ENCODE results near the gene TMEM120B.

TMEM120B gene

DNA sequence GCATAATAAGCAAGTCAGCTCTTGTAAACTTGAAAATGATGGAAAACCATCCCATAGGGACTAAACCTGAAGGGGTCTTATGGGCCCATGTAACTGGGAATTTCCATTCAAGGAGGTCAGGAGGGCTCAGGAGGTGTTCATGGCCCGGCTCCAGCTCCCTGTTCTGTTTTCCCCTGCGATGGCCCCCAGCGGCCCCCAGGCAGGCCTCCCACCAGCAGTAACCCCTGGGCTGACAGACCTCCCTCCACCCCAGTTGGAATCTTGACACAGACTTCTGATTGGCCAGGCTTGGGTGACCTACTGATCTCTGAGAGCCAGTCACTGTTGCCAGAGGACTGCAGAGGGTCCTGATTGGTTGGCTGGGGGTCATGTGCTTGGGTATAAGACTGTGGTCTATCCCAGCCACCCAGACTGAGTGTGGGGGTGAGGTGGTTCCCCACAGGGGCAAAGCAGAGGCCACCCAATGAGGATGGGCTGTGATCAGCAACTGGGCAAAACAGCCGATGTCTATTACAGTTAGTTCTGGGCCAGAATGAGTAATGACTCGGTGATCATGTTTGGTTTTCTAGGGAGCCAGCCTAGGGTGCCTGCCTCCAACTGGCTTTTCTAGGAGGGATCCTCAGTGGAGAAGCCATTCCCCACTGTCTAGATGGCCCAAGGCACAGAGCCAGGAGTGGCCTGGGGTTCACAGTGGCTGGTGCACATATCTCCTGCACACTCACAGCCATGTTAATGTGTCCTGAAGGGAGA is 53.9 kb downstream of the TMEM120B start:
- Histone ChIP-seq H3K9me3 (ENCODE audit: control insufficient read depth in 1 of 2, low read length in 2 of 2) (no peaks in the 10 kb centered on the region), H3K27ac (ENCODE audit: low read length) (no peak overlapping the region), H3K27me3 (ENCODE audit: low read depth, low read length) (no peaks in the 10 kb centered on the region), H3K4me1 (ENCODE audit: control insufficient read depth in 1 of 2, insufficient read depth in 2 of 2, low read length in 2 of 2) (peaks cover 5 to 44% of the 10 kb centered on the region in 2 donors), H3K4me3 (ENCODE audit: low read depth in 1 of 2, low read length in 2 of 2) (no peak overlapping the region), H3K36me3 (ENCODE audit: control insufficient read depth in 1 of 2, insufficient read depth in 2 of 2, low read length in 2 of 2) (no peaks in the 10 kb centered on the region)

GRCh38 chr12:121767525-121768016 is 55.0 kb downstream of the TMEM120B start:
- Histone ChIP-seq H3K9me3 (ENCODE audit: control insufficient read depth in 1 of 2, low read length in 2 of 2) (no peaks in the 10 kb centered on the region), H3K4me1 (ENCODE audit: control insufficient read depth in 1 of 2, insufficient read depth in 2 of 2, low read length in 2 of 2) (peaks cover 5 to 40% of the 10 kb centered on the region in 2 donors), H3K27ac (ENCODE audit: low read length) (no peak overlapping the region), H3K36me3 (ENCODE audit: control insufficient read depth in 1 of 2, insufficient read depth in 2 of 2, low read length in 2 of 2) (no peaks in the 10 kb centered on the region), H3K4me3 (ENCODE audit: low read depth in 1 of 2, low read length in 2 of 2) (no peak overlapping the region), H3K27me3 (ENCODE audit: low read depth, low read length) (no peaks in the 10 kb centered on the region)

DNA sequence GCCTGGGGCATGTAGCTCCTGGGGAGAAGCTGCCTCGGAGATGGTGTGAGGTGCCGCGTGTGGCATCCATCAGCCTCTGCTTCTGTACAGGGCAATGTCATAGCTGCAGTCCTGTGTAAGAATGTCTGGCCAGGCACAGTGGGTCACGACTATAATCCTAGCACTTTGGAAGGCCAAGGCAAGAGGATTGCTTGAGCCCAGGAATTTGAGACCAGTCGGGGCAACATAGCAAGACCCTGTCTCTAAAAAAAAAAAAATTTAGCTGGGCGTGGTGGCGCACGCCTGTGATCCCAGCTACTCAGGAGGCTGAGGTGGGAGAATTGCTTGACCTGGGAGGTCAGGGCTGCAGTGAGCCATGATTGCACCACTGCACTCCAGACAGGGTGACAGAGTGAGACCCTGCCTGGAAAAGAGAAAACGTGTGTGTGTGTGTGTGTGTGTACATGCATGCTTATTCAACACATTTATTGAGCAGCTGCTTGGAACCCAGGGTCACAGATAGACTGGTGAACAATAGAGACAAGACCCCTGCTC is 56.8 kb downstream of the TMEM120B start:
- H3K9me3 ChIP-seq (ENCODE audit: control insufficient read depth in 1 of 2, low read length in 2 of 2): no peaks in the 10 kb centered on the region
- H3K27me3 ChIP-seq (ENCODE audit: low read depth, low read length): no peaks in the 10 kb centered on the region
- H3K4me1 ChIP-seq (ENCODE audit: control insufficient read depth in 1 of 2, insufficient read depth in 2 of 2, low read length in 2 of 2): peaks cover 5 to 48% of the 10 kb centered on the region in 2 donors
- H3K36me3 ChIP-seq (ENCODE audit: control insufficient read depth in 1 of 2, insufficient read depth in 2 of 2, low read length in 2 of 2): no peaks in the 10 kb centered on the region
- no peak overlapping the region for H3K4me3 ChIP-seq (ENCODE audit: low read depth in 1 of 2, low read length in 2 of 2)
- H3K27ac ChIP-seq (ENCODE audit: low read length): no peak overlapping the region

DNA sequence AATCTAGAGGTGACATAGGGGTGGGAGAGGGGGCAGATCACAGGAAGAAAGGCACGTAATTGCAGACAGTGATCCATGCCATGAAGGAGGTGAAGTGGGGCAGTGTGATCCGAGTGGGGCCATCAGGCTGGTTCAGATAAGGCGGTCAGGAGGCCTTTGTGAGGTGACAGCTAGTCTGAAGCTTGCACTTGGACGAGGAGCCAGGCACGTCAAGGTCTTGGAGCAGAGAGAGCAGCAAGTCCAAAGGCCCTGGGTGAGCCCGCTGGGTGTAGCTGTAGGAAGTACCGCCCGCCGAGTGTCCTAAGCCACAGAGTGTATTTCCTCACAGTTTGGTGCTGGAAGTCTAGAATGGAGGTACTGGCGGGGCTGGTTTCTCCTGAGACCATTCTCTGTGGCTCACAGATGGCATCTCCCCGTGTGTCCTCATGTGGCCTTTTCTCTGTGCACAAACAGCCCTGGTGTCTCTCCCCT is 57.3 kb downstream of the TMEM120B start:
- no peaks in the 10 kb centered on the region for H3K9me3 ChIP-seq (ENCODE audit: control insufficient read depth in 1 of 2, low read length in 2 of 2)
- H3K27me3 ChIP-seq (ENCODE audit: low read depth, low read length): no peaks in the 10 kb centered on the region
- H3K36me3 ChIP-seq (ENCODE audit: control insufficient read depth in 1 of 2, insufficient read depth in 2 of 2, low read length in 2 of 2): no peaks in the 10 kb centered on the region
- no peak overlapping the region for H3K4me3 ChIP-seq (ENCODE audit: low read depth in 1 of 2, low read length in 2 of 2)
- peaks cover 5 to 48% of the 10 kb centered on the region in 2 donors for H3K4me1 ChIP-seq (ENCODE audit: control insufficient read depth in 1 of 2, insufficient read depth in 2 of 2, low read length in 2 of 2)
- no peak overlapping the region for H3K27ac ChIP-seq (ENCODE audit: low read length)

GRCh38 chr12:121770388-121770787 is 57.8 kb downstream of the TMEM120B start:
- Histone ChIP-seq H3K4me1 (ENCODE audit: control insufficient read depth in 1 of 2, insufficient read depth in 2 of 2, low read length in 2 of 2) (peaks cover 5 to 48% of the 10 kb centered on the region in 2 donors), H3K36me3 (ENCODE audit: control insufficient read depth in 1 of 2, insufficient read depth in 2 of 2, low read length in 2 of 2) (no peaks in the 10 kb centered on the region), H3K4me3 (ENCODE audit: low read depth in 1 of 2, low read length in 2 of 2) (no peak overlapping the region), H3K27me3 (ENCODE audit: low read depth, low read length) (no peaks in the 10 kb centered on the region), H3K9me3 (ENCODE audit: control insufficient read depth in 1 of 2, low read length in 2 of 2) (no peaks in the 10 kb centered on the region), H3K27ac (ENCODE audit: low read length) (no peak overlapping the region)

DNA sequence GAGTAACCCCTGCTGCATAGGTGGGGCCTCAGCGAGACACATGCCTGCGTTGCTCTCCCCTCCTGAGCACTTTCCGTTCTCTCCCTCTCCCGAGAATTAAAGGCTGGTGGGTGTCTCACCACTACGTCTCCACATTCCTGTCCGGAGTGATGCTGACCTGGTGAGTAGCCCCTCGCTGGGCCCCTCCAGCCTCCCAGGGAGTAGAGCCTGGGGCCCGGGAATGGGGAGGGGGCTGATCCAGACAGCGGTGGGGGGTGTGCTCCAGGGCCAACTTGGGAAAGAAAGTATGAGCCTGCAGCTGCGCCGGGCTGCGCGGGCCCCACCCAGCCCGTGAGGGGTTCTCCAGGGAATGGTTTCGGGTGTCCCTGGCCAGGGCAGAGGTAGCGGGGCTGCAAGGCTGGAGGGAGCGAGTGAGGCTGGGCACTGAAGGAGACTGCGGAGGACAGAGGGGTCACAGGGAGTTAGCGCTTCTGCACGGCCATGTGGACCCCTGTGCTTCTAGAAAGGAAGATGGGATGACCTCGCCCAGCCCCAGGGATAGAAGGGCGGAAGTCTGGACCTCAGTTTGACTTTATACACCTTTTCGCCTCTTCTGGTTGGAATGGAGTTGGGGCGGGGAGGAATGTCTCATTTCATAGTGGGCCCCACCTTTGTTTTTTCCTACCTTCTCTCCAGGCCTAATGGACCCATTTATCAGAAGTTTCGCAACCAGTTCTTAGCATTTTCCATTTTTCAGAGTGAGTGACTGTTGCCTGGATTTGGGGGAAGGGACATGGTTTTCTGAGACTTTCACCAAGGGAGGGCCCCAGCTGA is 58.5 kb downstream of the TMEM120B start:
- no peak overlapping the region for H3K4me3 ChIP-seq (ENCODE audit: low read depth in 1 of 2, low read length in 2 of 2)
- no peak overlapping the region for H3K27ac ChIP-seq (ENCODE audit: low read length)
- H3K9me3 ChIP-seq (ENCODE audit: control insufficient read depth in 1 of 2, low read length in 2 of 2): no peaks in the 10 kb centered on the region
- H3K36me3 ChIP-seq (ENCODE audit: control insufficient read depth in 1 of 2, insufficient read depth in 2 of 2, low read length in 2 of 2): no peaks in the 10 kb centered on the region
- H3K27me3 ChIP-seq (ENCODE audit: low read depth, low read length): no peaks in the 10 kb centered on the region
- H3K4me1 ChIP-seq (ENCODE audit: control insufficient read depth in 1 of 2, insufficient read depth in 2 of 2, low read length in 2 of 2): peaks cover 5 to 49% of the 10 kb centered on the region in 2 donors

DNA sequence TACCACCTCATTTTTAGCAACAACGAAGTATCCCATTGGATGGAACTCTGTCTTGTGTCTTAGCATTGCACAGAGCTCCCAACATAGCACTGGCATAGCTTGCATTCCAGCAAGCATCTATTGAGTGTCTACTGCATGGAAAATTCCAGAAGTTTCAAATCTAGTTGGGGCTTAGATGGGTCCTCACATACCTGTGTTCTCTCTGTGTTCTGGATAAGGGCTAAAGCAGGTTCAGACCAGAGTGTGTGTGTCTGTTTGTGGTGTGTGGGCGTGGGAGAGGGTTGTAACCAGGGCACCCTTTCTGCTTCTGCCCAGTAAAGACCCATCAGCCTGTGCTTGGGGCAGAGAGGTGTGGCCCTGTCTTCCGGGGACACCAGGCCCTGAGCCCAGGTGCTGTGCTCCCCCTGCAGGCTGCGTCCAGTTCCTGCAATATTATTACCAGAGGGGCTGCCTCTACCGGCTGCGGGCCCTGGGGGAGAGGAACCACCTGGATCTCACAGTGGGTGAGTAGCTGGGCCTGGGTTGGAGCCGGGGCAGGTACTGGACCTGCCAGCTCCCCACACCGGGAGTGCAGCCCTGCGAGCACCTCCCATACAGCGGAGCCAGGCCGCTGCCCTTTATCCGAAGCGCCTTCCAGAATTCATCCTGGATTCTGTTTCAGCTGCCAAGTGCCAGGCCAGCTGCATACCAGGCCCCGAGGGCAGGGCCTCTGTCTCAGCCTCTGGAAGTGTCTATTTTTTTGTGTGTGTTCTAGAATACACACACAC is 60.6 kb downstream of the TMEM120B start:
- Histone ChIP-seq H3K27ac (ENCODE audit: low read length) (no peak overlapping the region), H3K9me3 (ENCODE audit: control insufficient read depth in 1 of 2, low read length in 2 of 2) (no peaks in the 10 kb centered on the region), H3K27me3 (ENCODE audit: low read depth, low read length) (no peaks in the 10 kb centered on the region), H3K4me1 (ENCODE audit: control insufficient read depth in 1 of 2, insufficient read depth in 2 of 2, low read length in 2 of 2) (peaks cover 1 to 34% of the 10 kb centered on the region in 2 donors), H3K36me3 (ENCODE audit: control insufficient read depth in 1 of 2, insufficient read depth in 2 of 2, low read length in 2 of 2) (no peaks in the 10 kb centered on the region), H3K4me3 (ENCODE audit: low read depth in 1 of 2, low read length in 2 of 2) (no peak overlapping the region)

DNA sequence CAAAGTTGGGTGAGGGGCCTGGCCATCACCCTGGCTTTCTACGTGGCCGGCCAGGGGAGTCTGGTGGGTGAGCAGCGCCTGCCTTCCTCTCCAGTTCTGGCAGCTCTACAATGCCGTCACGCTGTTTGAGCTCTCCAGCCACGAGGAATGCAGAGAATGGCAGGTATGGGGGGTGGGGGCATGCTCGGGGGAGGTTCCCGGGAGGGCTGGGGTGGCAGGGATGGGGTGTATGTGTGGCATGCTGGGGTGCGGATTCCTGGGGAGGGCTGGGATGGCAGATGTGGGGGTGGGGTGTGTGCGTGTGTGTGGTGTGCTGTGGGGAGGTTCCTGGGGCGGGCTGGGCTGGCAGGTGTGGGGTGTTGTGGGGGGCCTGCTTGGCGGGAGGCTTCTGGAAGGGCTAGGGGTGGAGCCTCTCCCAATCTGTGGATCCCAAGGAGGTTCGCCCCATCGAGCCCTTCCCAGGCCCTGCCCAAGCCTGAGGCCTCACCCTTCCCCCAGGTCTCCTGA is 62.5 kb downstream of the TMEM120B start:
- H3K4me1 ChIP-seq (ENCODE audit: control insufficient read depth in 1 of 2, insufficient read depth in 2 of 2, low read length in 2 of 2): peaks cover 0 to 28% of the 10 kb centered on the region in 2 donors
- H3K27ac ChIP-seq (ENCODE audit: low read length): no peak overlapping the region
- H3K36me3 ChIP-seq (ENCODE audit: control insufficient read depth in 1 of 2, insufficient read depth in 2 of 2, low read length in 2 of 2): peaks cover 0 to 7% of the 10 kb centered on the region in 2 donors

GRCh38 chr12:121775501-121775900 is 62.9 kb downstream of the TMEM120B start:
- no peak overlapping the region for H3K27ac ChIP-seq (ENCODE audit: low read length)
- peaks cover 0 to 26% of the 10 kb centered on the region in 2 donors for H3K4me1 ChIP-seq (ENCODE audit: control insufficient read depth in 1 of 2, insufficient read depth in 2 of 2, low read length in 2 of 2)
- peaks cover 0 to 7% of the 10 kb centered on the region in 2 donors for H3K36me3 ChIP-seq (ENCODE audit: control insufficient read depth in 1 of 2, insufficient read depth in 2 of 2, low read length in 2 of 2)
- H3K4me3 ChIP-seq (ENCODE audit: low read depth in 1 of 2, low read length in 2 of 2): no peak overlapping the region
- H3K27me3 ChIP-seq (ENCODE audit: low read depth, low read length): no peaks in the 10 kb centered on the region
- no peaks in the 10 kb centered on the region for H3K9me3 ChIP-seq (ENCODE audit: control insufficient read depth in 1 of 2, low read length in 2 of 2)

More for the DNA sequence above, 62.5 kb downstream of the TMEM120B start:
- Histone ChIP-seq H3K4me3 (ENCODE audit: low read depth in 1 of 2, low read length in 2 of 2) (no peak overlapping the region), H3K27me3 (ENCODE audit: low read depth, low read length) (no peaks in the 10 kb centered on the region), H3K9me3 (ENCODE audit: control insufficient read depth in 1 of 2, low read length in 2 of 2) (no peaks in the 10 kb centered on the region)

GRCh38 chr12:121776190-121777098 is 63.9 kb downstream of the TMEM120B start:
- no peak overlapping the region for H3K4me3 ChIP-seq (ENCODE audit: low read depth in 1 of 2, low read length in 2 of 2)
- H3K4me1 ChIP-seq (ENCODE audit: control insufficient read depth in 1 of 2, insufficient read depth in 2 of 2, low read length in 2 of 2): peaks cover 0 to 25% of the 10 kb centered on the region in 2 donors
- no peaks in the 10 kb centered on the region for H3K27me3 ChIP-seq (ENCODE audit: low read depth, low read length)
- H3K27ac ChIP-seq (ENCODE audit: low read length): no peak overlapping the region
- peaks cover 0 to 7% of the 10 kb centered on the region in 2 donors for H3K36me3 ChIP-seq (ENCODE audit: control insufficient read depth in 1 of 2, insufficient read depth in 2 of 2, low read length in 2 of 2)
- H3K9me3 ChIP-seq (ENCODE audit: control insufficient read depth in 1 of 2, low read length in 2 of 2): no peaks in the 10 kb centered on the region

Measured in muscle layer of duodenum (tissue), 2 donors.